IgD-negative memory B cell (primary cell): ENCODE data around the gene FNIP1. TPM values are rescaled to one million over a fixed set of nuclear protein-coding genes. Genes with fewer than 3 reads are reported as not detected.
A peak's percentile ranks its signal among the peaks of the same experiment; 100 is the strongest.

Experiments
- H3K27ac Mint-ChIP-seq, 3 donors: one replicate each; pipeline ENCODE4 v1.8.0; 2020 to 2022; ENCODE audit warnings: mild to moderate bottlenecking in 3 of 3, mixed read lengths in 3 of 3, moderate library complexity in 1 of 3
- H3K27me3 Mint-ChIP-seq: one replicate; pipeline ENCODE4 v1.8.0; 2021; ENCODE audit warnings: mixed read lengths
- H3K36me3 Mint-ChIP-seq: one replicate; pipeline ENCODE4 v1.8.0; 2020; ENCODE audit warnings: mild to moderate bottlenecking, mixed read lengths
- H3K4me1 Mint-ChIP-seq, 3 donors: one replicate each; pipeline ENCODE4 v1.8.0; 2020 to 2022; ENCODE audit warnings: mixed read lengths in 3 of 3, mild to moderate bottlenecking in 1 of 3
- H3K4me3 Mint-ChIP-seq, 4 donors: one replicate each; pipeline ENCODE4 v1.8.0; 2020 to 2022; ENCODE audit warnings: mild to moderate bottlenecking in 4 of 4, mixed read lengths in 4 of 4, moderate library complexity in 3 of 4
- H3K9me3 Mint-ChIP-seq, 3 donors: one replicate each; pipeline ENCODE4 v1.8.0; 2020 to 2021; ENCODE audit warnings: mixed read lengths in 3 of 3, mild to moderate bottlenecking in 1 of 3
- polyA plus RNA-seq: library from polyadenylated mRNA; unstranded; fragments of 300-500 nt; fragmentation: Illumina TruSeq; gene quantifications from one replicate; pipeline ENCODE4 v1.2.3, GENCODE V29; 2021

The FNIP1 gene
- polyA plus RNA-seq, 1 donor from 2014 or later: 21.9 TPM

DNA sequence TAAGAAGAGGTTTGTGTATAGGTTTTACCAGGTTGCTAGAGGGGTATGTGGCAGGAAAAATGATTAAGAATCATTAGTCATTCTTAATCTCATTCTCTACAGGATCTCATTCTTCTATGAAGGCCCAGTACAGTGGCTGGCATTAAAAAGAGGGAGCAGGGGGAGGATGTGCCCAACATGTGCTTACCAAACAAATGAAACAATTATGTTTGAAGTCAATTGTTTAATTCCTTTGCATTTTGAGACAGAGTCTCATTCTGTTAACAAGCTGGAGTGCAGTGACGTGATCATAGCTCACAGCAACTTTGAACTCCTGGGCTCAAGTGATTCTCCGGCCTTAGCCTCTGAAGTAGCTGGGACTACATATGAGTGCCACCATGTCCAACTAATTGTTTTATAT is 23.0 kb downstream of the FNIP1 start:
- Mint-ChIP-seq H3K4me1 (peaks cover 17 to 24% (median 18%) of the 10 kb centered on the region in 3 donors), H3K27me3 (no peaks in the 10 kb centered on the region), H3K27ac (no peak overlapping the region), H3K9me3 (no peaks in the 10 kb centered on the region), H3K4me3 (no peak overlapping the region), H3K36me3 (no peaks in the 10 kb centered on the region)

- no peaks in the 10 kb centered on the region for H3K27me3 Mint-ChIP-seq
- peaks cover 13 to 19% (median 14%) of the 10 kb centered on the region in 3 donors for H3K4me1 Mint-ChIP-seq
- H3K36me3 Mint-ChIP-seq: peaks cover 2% of the 10 kb centered on the region
- H3K4me3 Mint-ChIP-seq: no peak overlapping the region
- H3K27ac Mint-ChIP-seq: no peak overlapping the region
- H3K9me3 Mint-ChIP-seq: no peaks in the 10 kb centered on the region
Measured at GRCh38 chr5:131771692-131772091, 25.1 kb downstream of the FNIP1 start.

GRCh38 chr5:131769961-131770360 is 26.9 kb downstream of the FNIP1 start:
- Mint-ChIP-seq H3K36me3 (peaks cover 4% of the 10 kb centered on the region), H3K27ac (no peak overlapping the region), H3K27me3 (no peaks in the 10 kb centered on the region), H3K4me1 (peaks cover 14 to 25% (median 20%) of the 10 kb centered on the region in 3 donors), H3K4me3 (no peak overlapping the region), H3K9me3 (peaks cover 0 to 1% (median 0%) of the 10 kb centered on the region in 3 donors)

DNA sequence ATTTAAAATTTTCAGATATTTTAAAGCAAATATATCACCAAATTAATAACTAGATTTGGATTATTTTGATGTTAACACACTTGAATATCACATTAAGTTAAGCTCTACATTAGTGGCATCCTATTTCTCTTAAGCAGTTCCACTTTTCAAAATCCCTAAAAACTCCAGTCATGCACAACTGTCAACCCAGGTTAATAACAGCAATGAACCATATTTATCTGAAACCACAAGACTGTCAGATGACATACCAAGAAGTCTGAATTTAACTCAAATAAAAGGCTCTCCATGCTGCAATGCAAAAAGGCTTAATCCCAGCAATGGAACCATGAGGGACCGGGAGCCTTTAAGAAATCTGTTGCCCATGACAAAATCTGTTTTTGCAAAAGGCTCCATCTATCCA is 27.5 kb downstream of the FNIP1 start:
- Mint-ChIP-seq H3K27ac (peak overlapping the region in 1 of 3 donors; percentile 12), H3K4me3 (no peak overlapping the region), H3K27me3 (no peaks in the 10 kb centered on the region), H3K4me1 (peaks cover 15 to 25% (median 20%) of the 10 kb centered on the region in 3 donors), H3K9me3 (peaks cover 0 to 2% (median 0%) of the 10 kb centered on the region in 3 donors), H3K36me3 (peaks cover 6% of the 10 kb centered on the region)

DNA sequence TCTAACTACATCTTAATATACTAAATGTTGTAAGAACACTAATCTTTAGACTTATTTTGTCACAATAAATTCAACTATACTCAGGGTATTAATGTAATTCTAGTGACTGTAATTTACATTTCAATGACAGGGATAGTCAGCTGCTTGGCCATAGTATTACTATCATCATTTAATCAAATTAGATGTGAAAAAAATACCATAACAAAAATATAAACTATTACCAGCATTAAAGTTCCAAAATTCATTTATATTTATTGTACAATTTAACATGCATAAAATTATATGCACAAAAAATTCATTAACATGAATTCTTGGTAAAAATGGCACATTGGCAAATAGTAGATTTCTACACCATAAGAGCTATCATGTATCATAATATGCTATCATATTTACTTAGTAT is 28.9 kb downstream of the FNIP1 start:
- Mint-ChIP-seq H3K4me1 (peaks cover 12 to 25% (median 22%) of the 10 kb centered on the region in 3 donors), H3K27ac (no peak overlapping the region), H3K27me3 (no peaks in the 10 kb centered on the region), H3K36me3 (peaks cover 9% of the 10 kb centered on the region), H3K9me3 (peaks cover under 1 to 2% (median 1%) of the 10 kb centered on the region in 3 donors), H3K4me3 (no peak overlapping the region)

- Mint-ChIP-seq H3K27ac (no peak overlapping the region), H3K4me3 (no peak overlapping the region), H3K36me3 (peaks cover 12% of the 10 kb centered on the region), H3K27me3 (no peaks in the 10 kb centered on the region), H3K9me3 (peaks cover 1 to 4% (median 4%) of the 10 kb centered on the region in 3 donors), H3K4me1 (peaks cover 18 to 31% (median 30%) of the 10 kb centered on the region in 3 donors)
Measured at GRCh38 chr5:131766689-131767088, 30.1 kb downstream of the FNIP1 start.

GRCh38 chr5:131765261-131765660 is 31.6 kb downstream of the FNIP1 start:
- no peak overlapping the region for H3K27ac Mint-ChIP-seq
- H3K27me3 Mint-ChIP-seq: no peaks in the 10 kb centered on the region
- H3K36me3 Mint-ChIP-seq: peaks cover 12% of the 10 kb centered on the region
- H3K4me1 Mint-ChIP-seq: peaks cover 20 to 41% (median 33%) of the 10 kb centered on the region in 3 donors
- peaks cover 1 to 4% (median 4%) of the 10 kb centered on the region in 3 donors for H3K9me3 Mint-ChIP-seq
- H3K4me3 Mint-ChIP-seq: no peak overlapping the region

DNA sequence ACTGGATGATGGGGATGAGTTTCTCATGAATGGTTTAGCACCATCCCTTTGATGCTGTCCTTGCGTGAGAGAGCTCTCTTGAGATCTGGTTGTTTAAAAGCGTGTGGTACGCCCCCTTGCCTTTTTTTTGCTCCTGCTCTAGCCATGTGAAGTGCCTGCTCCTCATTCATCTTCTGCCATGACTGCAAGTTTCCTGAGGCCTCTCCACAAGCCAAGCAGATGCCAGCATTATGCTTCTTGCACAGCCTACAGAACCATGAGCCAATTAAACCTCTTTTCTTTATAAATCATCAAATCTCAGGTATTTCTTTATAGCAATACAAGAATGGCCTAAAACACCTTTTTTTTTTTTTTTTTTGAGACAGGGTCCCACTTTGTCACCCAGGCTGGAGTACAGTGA is 32.8 kb downstream of the FNIP1 start:
- Mint-ChIP-seq H3K9me3 (peaks cover 1 to 4% (median 4%) of the 10 kb centered on the region in 3 donors), H3K27ac (no peak overlapping the region), H3K4me3 (no peak overlapping the region), H3K27me3 (no peaks in the 10 kb centered on the region), H3K4me1 (peaks cover 21 to 43% (median 34%) of the 10 kb centered on the region in 3 donors), H3K36me3 (peaks cover 12% of the 10 kb centered on the region)

- H3K4me1 Mint-ChIP-seq: peaks cover 25 to 46% (median 34%) of the 10 kb centered on the region in 3 donors
- no peak overlapping the region for H3K27ac Mint-ChIP-seq
- peaks cover 1 to 4% (median 4%) of the 10 kb centered on the region in 3 donors for H3K9me3 Mint-ChIP-seq
- no peak overlapping the region for H3K4me3 Mint-ChIP-seq
- peaks cover 9% of the 10 kb centered on the region for H3K36me3 Mint-ChIP-seq
- H3K27me3 Mint-ChIP-seq: no peaks in the 10 kb centered on the region
Measured at GRCh38 chr5:131760793-131761192, 36.0 kb downstream of the FNIP1 start.

- no peak overlapping the region for H3K27ac Mint-ChIP-seq
- H3K4me1 Mint-ChIP-seq: peaks cover 28 to 45% (median 35%) of the 10 kb centered on the region in 3 donors
- H3K27me3 Mint-ChIP-seq: no peaks in the 10 kb centered on the region
- H3K4me3 Mint-ChIP-seq: no peak overlapping the region
- H3K36me3 Mint-ChIP-seq: peaks cover 6% of the 10 kb centered on the region
- peaks cover 1 to 4% (median 2%) of the 10 kb centered on the region in 3 donors for H3K9me3 Mint-ChIP-seq
Measured at GRCh38 chr5:131759704-131760103, 37.1 kb downstream of the FNIP1 start.

- peak overlapping the region in 1 of 4 donors; percentile 9 for H3K4me3 Mint-ChIP-seq
- H3K9me3 Mint-ChIP-seq: peaks cover 0 to 4% (median 2%) of the 10 kb centered on the region in 3 donors
- peaks cover 3% of the 10 kb centered on the region for H3K36me3 Mint-ChIP-seq
- peaks cover 32 to 52% (median 39%) of the 10 kb centered on the region in 3 donors for H3K4me1 Mint-ChIP-seq
- peak overlapping the region in 1 of 3 donors; percentile 20 for H3K27ac Mint-ChIP-seq
- H3K27me3 Mint-ChIP-seq: no peaks in the 10 kb centered on the region
Measured at GRCh38 chr5:131758520-131758900, 38.3 kb downstream of the FNIP1 start.

- peaks cover 0 to 4% (median 2%) of the 10 kb centered on the region in 3 donors for H3K9me3 Mint-ChIP-seq
- no peaks in the 10 kb centered on the region for H3K27me3 Mint-ChIP-seq
- peak overlapping the region in 1 of 4 donors; percentile 9 for H3K4me3 Mint-ChIP-seq
- no peak overlapping the region for H3K27ac Mint-ChIP-seq
- H3K36me3 Mint-ChIP-seq: peaks cover 5% of the 10 kb centered on the region
- H3K4me1 Mint-ChIP-seq: peaks cover 32 to 54% (median 41%) of the 10 kb centered on the region in 3 donors
Measured at GRCh38 chr5:131757830-131758519, 38.8 kb downstream of the FNIP1 start.

DNA sequence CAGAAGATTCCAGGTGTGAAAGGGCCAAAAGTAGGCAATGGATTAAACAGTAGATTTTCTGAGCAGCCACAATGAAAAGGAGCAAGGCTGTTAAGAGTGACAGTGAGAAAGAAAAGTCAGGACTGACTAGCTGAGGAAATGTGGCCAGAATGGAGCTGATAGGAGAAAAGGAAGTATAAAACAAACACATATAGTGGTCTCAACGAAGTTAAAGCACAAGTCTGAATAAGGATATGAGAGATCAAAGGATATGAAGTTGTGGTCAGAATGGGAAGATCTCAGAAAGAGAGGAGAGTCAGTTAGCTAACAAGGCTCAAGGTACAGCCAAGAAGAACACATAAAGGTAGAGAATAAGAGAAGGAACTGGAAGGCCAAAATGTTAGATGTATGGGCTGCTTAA is 39.9 kb downstream of the FNIP1 start:
- Mint-ChIP-seq H3K9me3 (no peaks in the 10 kb centered on the region), H3K4me3 (no peak overlapping the region), H3K4me1 (peaks cover 27 to 45% (median 39%) of the 10 kb centered on the region in 3 donors), H3K27ac (no peak overlapping the region), H3K27me3 (no peaks in the 10 kb centered on the region), H3K36me3 (peaks cover 5% of the 10 kb centered on the region)

DNA sequence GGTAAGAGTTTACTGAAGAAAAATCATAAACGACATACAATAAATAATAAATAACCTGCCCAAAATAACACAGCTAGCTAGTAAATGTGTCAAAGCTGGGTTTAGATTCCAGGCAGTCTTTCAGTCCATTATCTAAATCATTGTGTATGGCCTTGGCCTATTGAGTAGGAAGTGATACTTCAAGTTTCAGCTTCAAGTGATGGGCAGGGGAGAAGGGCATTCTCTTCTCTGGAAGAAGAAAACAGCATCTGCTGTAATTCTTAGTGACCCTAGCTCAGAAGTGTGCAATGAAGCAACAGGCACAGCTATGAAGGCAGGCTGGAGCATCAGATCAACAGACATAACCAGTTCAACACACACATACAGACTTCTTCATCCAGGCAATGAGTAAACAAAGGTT is 42.5 kb downstream of the FNIP1 start:
- H3K4me3 Mint-ChIP-seq: peak overlapping the region in 1 of 4 donors; percentile 20
- no peaks in the 10 kb centered on the region for H3K27me3 Mint-ChIP-seq
- peaks cover 24 to 34% (median 28%) of the 10 kb centered on the region in 3 donors for H3K4me1 Mint-ChIP-seq
- no peaks in the 10 kb centered on the region for H3K9me3 Mint-ChIP-seq
- H3K27ac Mint-ChIP-seq: peak overlapping the region in 1 of 3 donors; percentile 46
- peaks cover 9% of the 10 kb centered on the region for H3K36me3 Mint-ChIP-seq

- H3K9me3 Mint-ChIP-seq: no peaks in the 10 kb centered on the region
- no peak overlapping the region for H3K4me3 Mint-ChIP-seq
- H3K27me3 Mint-ChIP-seq: no peaks in the 10 kb centered on the region
- H3K4me1 Mint-ChIP-seq: peaks cover 23 to 39% (median 27%) of the 10 kb centered on the region in 3 donors
- H3K27ac Mint-ChIP-seq: no peak overlapping the region
- peaks cover 9% of the 10 kb centered on the region for H3K36me3 Mint-ChIP-seq
Measured at GRCh38 chr5:131751506-131751905, 45.3 kb downstream of the FNIP1 start.
